Fibroblast of lung (primary cell): ENCODE data around the gene ACTN1. TPM values are rescaled to one million over a fixed set of nuclear protein-coding genes. Genes with fewer than 3 reads are reported as not detected.

Experiments
- DNase-seq, 2 donors: peaks; one replicate each; pipeline versions ENCODE4 v3.0.0 to v3.0.0-alpha.2; 2010; ENCODE audit warnings: low read depth in 2 of 2
- H2AFZ ChIP-seq: 2 replicates; pipeline ENCODE4 v1.5.1; 2012; ENCODE audit warnings: low read length, control low read depth, inconsistent platforms
- H3K27ac ChIP-seq: 2 replicates; pipeline ENCODE4 v1.5.1; 2011; ENCODE audit warnings: low read length, control low read depth; ENCODE audit not compliant: insufficient read depth
- H3K27me3 ChIP-seq: 2 replicates; pipeline ENCODE4 v1.5.1; 2011; ENCODE audit warnings: mild to moderate bottlenecking, low read length; ENCODE audit not compliant: control insufficient read depth, insufficient read depth
- H3K36me3 ChIP-seq: 2 replicates; pipeline ENCODE4 v1.5.1; 2011; ENCODE audit warnings: low read length; ENCODE audit not compliant: control insufficient read depth, insufficient read depth
- H3K4me1 ChIP-seq: 2 replicates; pipeline ENCODE4 v1.5.1; 2011; ENCODE audit warnings: low read length; ENCODE audit not compliant: control insufficient read depth, insufficient read depth; ENCODE audit errors: extremely low read depth
- H3K4me2 ChIP-seq: 2 replicates; pipeline ENCODE4 v1.5.1; 2011; ENCODE audit warnings: low read length, control low read depth; ENCODE audit not compliant: insufficient read depth; ENCODE audit errors: extremely low read depth
- H3K4me3 ChIP-seq, 4 experiments: fragments of 200-600 bp in 1 of 4; sonication (generic) in 1 of 4; replicated peaks in 1 of 4; 2 replicates each; pipeline ENCODE4 v1.5.1; 2011 to 2016; ENCODE audit warnings: low read length in 4 of 4, low read depth in 3 of 4, mild to moderate bottlenecking in 3 of 4, control low read depth in 2 of 4, inconsistent platforms in 1 of 4, mixed read lengths in 1 of 4; ENCODE audit not compliant: insufficient read depth in 1 of 4; ENCODE audit errors: control extremely low read depth in 1 of 4
- H3K79me2 ChIP-seq: 2 replicates; pipeline ENCODE4 v1.5.1; 2012; ENCODE audit warnings: mild to moderate bottlenecking, low read length, inconsistent platforms; ENCODE audit not compliant: control insufficient read depth, insufficient read depth
- H3K9ac ChIP-seq: 2 replicates; pipeline ENCODE4 v1.5.1; 2011; ENCODE audit warnings: mild to moderate bottlenecking, low read length, control low read depth; ENCODE audit not compliant: insufficient read depth
- H3K9me3 ChIP-seq: 2 replicates; pipeline ENCODE4 v1.5.1; 2012; ENCODE audit warnings: low read depth, low read length; ENCODE audit not compliant: control insufficient read depth, insufficient read depth
- H4K20me1 ChIP-seq: 2 replicates; pipeline ENCODE4 v1.5.1; 2011; ENCODE audit warnings: low read length; ENCODE audit not compliant: control insufficient read depth, insufficient read depth; ENCODE audit errors: extremely low read depth
- CTCF ChIP-seq, 2 donors: IDR thresholded peaks in 1 of 2; conservative IDR thresholded peaks in 1 of 2; 1 replicate in 1 of 2; 2 replicates in 1 of 2; pipeline ENCODE4 v1.5.1; 2011 to 2012; ENCODE audit warnings: low read length in 2 of 2, control low read depth in 1 of 2, inconsistent platforms in 1 of 2, low read depth in 1 of 2, mild to moderate bottlenecking in 1 of 2
- EZH2 ChIP-seq: IDR thresholded peaks from 2 replicates; pipeline ENCODE4 v1.5.1; 2012; ENCODE audit warnings: low read length, control low read depth, mild to moderate bottlenecking; ENCODE audit errors: missing control alignments
- polyA plus RNA-seq, 2 donors: library from polyadenylated mRNA; depleted of rRNA in 1 of 2; stranded (reverse) in 1 of 2; unstranded in 1 of 2; fragments of >200 nt; gene quantifications; 2 replicates each; pipeline ENCODE4 v1.2.1, GENCODE V29; 2011 to 2012; ENCODE audit warnings: missing spikeins in 1 of 2
- total RNA-seq: library from RNA; depleted of rRNA; stranded (reverse); fragments of >200 nt; gene quantifications from 2 replicates; pipeline ENCODE4 v1.2.1, GENCODE V29; 2014

Gene ACTN1
- total and polyA plus RNA-seq, 2 donors (not counting 1 experiment from before 2014, with no cell fraction given): 254 to 729 TPM

GRCh38 chr14:69005432-69006148, 26.5 kb upstream of the ACTN1 start:
- no peaks in the 10 kb centered on the region for H3K79me2 ChIP-seq
- H3K4me2 ChIP-seq: peak overlapping the region; percentile 56
- no peak overlapping the region for H3K9ac ChIP-seq
- no peaks in the 10 kb centered on the region for H3K9me3 ChIP-seq
- TF ChIP-seq CTCF (conservative IDR thresholded peaks at IDR 0.05 in 1 of 2, IDR thresholded peaks at IDR 0.05 in 1 of 2; ENCODE audit: low read depth in 1 of 2, low read length in 2 of 2) (no peak), EZH2 (no peak)
- no peak overlapping the region for H3K4me3 ChIP-seq
- no peaks in the 10 kb centered on the region for H4K20me1 ChIP-seq
- DNase-seq: peak; percentile 77 to 98
- H2AFZ ChIP-seq: no peak overlapping the region
- H3K27me3 ChIP-seq: no peaks in the 10 kb centered on the region
- H3K36me3 ChIP-seq: no peaks in the 10 kb centered on the region
- peaks cover 13% of the 10 kb centered on the region for H3K4me1 ChIP-seq
- H3K27ac ChIP-seq: peak overlapping the region; percentile 22

GRCh38 chr14:69004731-69005431, 25.8 kb upstream of the ACTN1 start:
- peak overlapping the region; percentile 27 for H3K4me2 ChIP-seq
- no peaks in the 10 kb centered on the region for H3K27me3 ChIP-seq
- no peak overlapping the region for H3K27ac ChIP-seq
- TF ChIP-seq EZH2 (no peak), CTCF (conservative IDR thresholded peaks at IDR 0.05 in 1 of 2, IDR thresholded peaks at IDR 0.05 in 1 of 2; ENCODE audit: low read depth in 1 of 2, low read length in 2 of 2) (no peak)
- no peak overlapping the region for H3K4me3 ChIP-seq
- no peaks in the 10 kb centered on the region for H3K79me2 ChIP-seq
- H2AFZ ChIP-seq: peak overlapping the region; percentile 45
- no peaks in the 10 kb centered on the region for H4K20me1 ChIP-seq
- H3K4me1 ChIP-seq: peaks cover 13% of the 10 kb centered on the region
- no peaks in the 10 kb centered on the region for H3K36me3 ChIP-seq
- H3K9me3 ChIP-seq: no peaks in the 10 kb centered on the region
- no peak overlapping the region for H3K9ac ChIP-seq
- peak in 1 of 2 donors; percentile 66 for DNase-seq

- Histone ChIP-seq H3K36me3 (no peaks in the 10 kb centered on the region), H3K9me3 (no peaks in the 10 kb centered on the region), H3K9ac (no peak overlapping the region), H4K20me1 (no peaks in the 10 kb centered on the region), H3K4me2 (no peak overlapping the region), H3K4me1 (peaks cover 13% of the 10 kb centered on the region), H3K27ac (no peak overlapping the region), H3K79me2 (no peaks in the 10 kb centered on the region), H2AFZ (no peak overlapping the region), H3K4me3 (no peak overlapping the region), H3K27me3 (no peaks in the 10 kb centered on the region)
- no peak for TF ChIP-seq EZH2
- no peak for TF ChIP-seq CTCF (conservative IDR thresholded peaks at IDR 0.05 in 1 of 2, IDR thresholded peaks at IDR 0.05 in 1 of 2; ENCODE audit: low read depth in 1 of 2, low read length in 2 of 2)
- DNase-seq: no peak
Measured at GRCh38 chr14:69003626-69004025, 24.5 kb upstream of the ACTN1 start.
